K562 (cell line): ENCODE data around the gene LTBP1. TPM values are rescaled to one million over a fixed set of nuclear protein-coding genes. Genes with fewer than 3 reads are reported as not detected.

ENCODE experiments used
- ATAC-seq: fragments of 200-7000 bp; cut with Tn5 transposase; 3 replicates; pipeline ENCODE4 v1.9.1; 2020; ENCODE audit warnings: moderate library complexity
- BruUV-seq: library from RNA; stranded (reverse); fragments of 400-500 nt; replicated peaks from 2 replicates; lab custom pipeline; 2021; lab: Mats Ljungman, UMichigan
- CTCF ChIA-PET: fragments of 300-600 bp; formaldehyde crosslinking; extraction: SDS; loops from one replicate; lab custom pipeline; 2021; ENCODE audit warnings: low intra/inter-chr PET ratio; lab: Yijun Ruan, JAX
- POLR2A ChIA-PET: fragments of 300-600, 350-650 bp; sonication (Branson Sonifier 250); formaldehyde crosslinking; extraction: SDS; loops from one replicate; lab custom pipeline; 2021; ENCODE audit warnings: antibody characterized with exemption, inconsistent platforms; lab: Yijun Ruan, JAX
- DNase-seq, 4 experiments: peaks; one replicate each; pipeline versions ENCODE4 v3.0.0 to v3.0.0-alpha.2; 2011 to 2018; ENCODE audit warnings: low spot score in 3 of 4, mixed read lengths in 3 of 4; ENCODE audit errors: extremely low read depth in 1 of 4
- FAIRE-seq: peaks from 2 replicates; lab custom pipeline; 2011; peaks lifted over from hg19 to GRCh38; lab: Jason Lieb, UNC
- H2AFZ ChIP-seq: 2 replicates; pipeline ENCODE4 v1.6.0; 2011; ENCODE audit warnings: low read depth, low read length, control low read depth, inconsistent platforms
- H3K27ac ChIP-seq: fragments of 200-600 bp; 3 replicates; pipeline ENCODE4 v1.8.0; 2011; ENCODE audit warnings: low read depth, mild to moderate bottlenecking, control low read depth, inconsistent platforms, low read length, moderate library complexity, mixed read lengths; ENCODE audit errors: extremely low read depth
- H3K27me3 ChIP-seq, 2 experiments: fragments of 300-600 bp in 1 of 2; 2 replicates in 1 of 2; 3 replicates in 1 of 2; pipeline versions ENCODE4 v1.6.0 to v1.8.0; 2011; ENCODE audit warnings: inconsistent platforms in 2 of 2, low read length in 2 of 2, mild to moderate bottlenecking in 1 of 2, mixed read lengths in 1 of 2, moderate library complexity in 1 of 2; ENCODE audit not compliant: control insufficient read depth in 2 of 2, insufficient read depth in 2 of 2
- H3K36me3 ChIP-seq: fragments of 300-600 bp; 3 replicates; pipeline ENCODE4 v1.8.0; 2011; ENCODE audit warnings: mild to moderate bottlenecking, low read length, inconsistent platforms; ENCODE audit not compliant: control insufficient read depth, insufficient read depth
- H3K4me1 ChIP-seq, 2 experiments: fragments of 200-600 bp in 1 of 2; replicated peaks in 1 of 2; 2 replicates in 1 of 2; 3 replicates in 1 of 2; pipeline versions ENCODE4 v1.5.1 to v1.8.0; 2011; ENCODE audit warnings: inconsistent platforms in 2 of 2, low read length in 2 of 2, mild to moderate bottlenecking in 1 of 2, mixed read lengths in 1 of 2, moderate library complexity in 1 of 2; ENCODE audit not compliant: control insufficient read depth in 2 of 2, insufficient read depth in 2 of 2
- H3K4me2 ChIP-seq: 2 replicates; pipeline ENCODE4 v1.6.1; 2011; ENCODE audit warnings: low read length, control low read depth, inconsistent platforms, mixed read lengths; ENCODE audit not compliant: insufficient read depth
- H3K4me3 ChIP-seq: fragments of 200-600 bp; sonication (generic), shearing (Covaris generic); 2 replicates; pipeline ENCODE4 v1.5.1; 2016; ENCODE audit warnings: control low read depth, inconsistent platforms
- H3K79me2 ChIP-seq: fragments of 200-600 bp; 3 replicates; pipeline ENCODE4 v1.8.0; 2011; ENCODE audit warnings: low read length, inconsistent platforms; ENCODE audit not compliant: control insufficient read depth, insufficient read depth
- H3K9ac ChIP-seq, 2 experiments: 2 replicates each; pipeline versions ENCODE4 v1.6.0 to v1.6.1; 2011; ENCODE audit warnings: low read depth in 2 of 2, low read length in 2 of 2, control low read depth in 1 of 2, inconsistent platforms in 1 of 2, mild to moderate bottlenecking in 1 of 2, mixed read lengths in 1 of 2; ENCODE audit not compliant: insufficient read depth in 1 of 2
- H3K9me1 ChIP-seq: one replicate; pipeline ENCODE4 v1.6.0; 2011; ENCODE audit warnings: inconsistent platforms, mild to moderate bottlenecking, low read length, moderate library complexity; ENCODE audit not compliant: control insufficient read depth, insufficient read depth
- H3K9me3 ChIP-seq: replicated peaks from 2 replicates; pipeline ENCODE4 v1.5.1; 2011; ENCODE audit warnings: low read depth, low read length, inconsistent platforms; ENCODE audit not compliant: control insufficient read depth, insufficient read depth
- H4K20me1 ChIP-seq: replicated peaks from 2 replicates; pipeline ENCODE4 v1.6.1; 2011; ENCODE audit warnings: low read length, inconsistent platforms, mixed read lengths; ENCODE audit not compliant: control insufficient read depth, insufficient read depth
- CEBPG ChIP-seq, 3 experiments: fragments of 200-800 bp in 1 of 3; sonication (Bioruptor generic) in 1 of 3; sonication (generic) in 1 of 3; formaldehyde crosslinking in 1 of 3; IDR thresholded peaks in 2 of 3; conservative IDR thresholded peaks in 1 of 3; 2 replicates each; pipeline versions ENCODE4 v1.6.1 to v1.8.0; 2016 to 2022; ENCODE audit warnings: missing compliant biosample characterization in 2 of 3, missing genetic modification characterization in 2 of 3, mild to moderate bottlenecking in 1 of 3, missing genetic modification reagents in 1 of 3
- PTRF ChIP-seq: fragments of 450-650 bp; IDR thresholded peaks from 2 replicates; pipeline ENCODE4 v1.6.1; 2016; ENCODE audit warnings: mild to moderate bottlenecking, missing genetic modification characterization, missing compliant biosample characterization
- TCFL5 ChIP-seq: fragments of 250-450 bp; sonication (Bioruptor Pico); conservative IDR thresholded peaks from 2 replicates; pipeline ENCODE4 v1.6.1; 2021; ENCODE audit warnings: mild to moderate bottlenecking, moderate library complexity, matching md5 sums
- WHSC1 ChIP-seq: IDR thresholded peaks from one replicate; pipeline ENCODE4 v1.6.1; 2012; ENCODE audit warnings: low read length, control low read depth, inconsistent platforms
- XRCC4 ChIP-seq: IDR thresholded peaks from one replicate; pipeline ENCODE4 v1.6.1; 2011; ENCODE audit not compliant: insufficient read depth, insufficient read length; ENCODE audit errors: extremely low read depth
- ZKSCAN8 ChIP-seq: fragments of 200-800 bp; sonication (Bioruptor generic); IDR thresholded peaks from 2 replicates; pipeline ENCODE4 v1.6.1; 2016; ENCODE audit warnings: missing genetic modification characterization, missing compliant biosample characterization
- ZNF124 ChIP-seq: sonication (generic); formaldehyde crosslinking; IDR thresholded peaks from 2 replicates; pipeline ENCODE4 v1.8.1; 2022; ENCODE audit warnings: missing genetic modification reagents
- ZNF140 ChIP-seq: fragments of 250-450 bp; sonication (Bioruptor Pico); IDR thresholded peaks from 2 replicates; pipeline ENCODE4 v1.8.0; 2021; ENCODE audit warnings: moderate library complexity, mild to moderate bottlenecking, inconsistent platforms
- WGBS: fragments of 100-300 bp; shearing (Covaris generic); methylation state at CpG from one replicate; pipeline ENCODE4 v1.1.6; 2016; ENCODE audit warnings: low coverage, mixed read lengths; ENCODE audit not compliant: insufficient coverage; ENCODE audit errors: missing lambda C conversion rate; 5-methylcytosine and 5-hydroxymethylcytosine counted together
- in situ Hi-C: fragments of 300-500 bp; cut with MboI; formaldehyde crosslinking; loops from 4 replicates; pipeline ENCODE4 v1.15.0; 2018; ENCODE audit warnings: inconsistent platforms, mixed read lengths
- intact Hi-C: fragments of 100-400 bp; cut with micrococcal nuclease; formaldehyde crosslinking; loops from 2 replicates; pipeline ENCODE4 v1.14.2; 2022
- polyA plus RNA-seq, 8 experiments: library from polyadenylated mRNA; depleted of rRNA in 4 of 8; stranded (reverse) in 5 of 8; unstranded in 3 of 8; fragments of >200 nt; fragmentation: Nextera tagmentation in 2 of 8; fragmentation: Illumina TruSeq in 1 of 8; extraction: Ambion mirVana in 2 of 8; extraction: Trizol in 1 of 8; gene quantifications; 2 replicates each; pipeline versions ENCODE4 v1.2.1 to v1.2.3, GENCODE V29; 2011 to 2014; ENCODE audit warnings: inconsistent platforms in 1 of 8, missing spikeins in 1 of 8
- total RNA-seq, 7 experiments: library from RNA; depleted of rRNA in 6 of 7; stranded (reverse); fragments of >200 nt in 6 of 7; fragmentation: Illumina TruSeq in 2 of 7; extraction: Trizol in 2 of 7; gene quantifications; 2 replicates each; pipeline versions ENCODE4 v1.2.1 to v1.2.3, GENCODE V29; 2011 to 2021; ENCODE audit warnings: low replicate concordance in 1 of 7
- TF ChIP-seq, protein P1 (sequence below): fragments of 450-650 bp; IDR thresholded peaks from 2 replicates; pipeline ENCODE4 v1.6.1; 2016; ENCODE audit warnings: missing biosample characterization, missing genetic modification characterization
- TF ChIP-seq, protein P2 (sequence below): fragments of 450-650 bp; formaldehyde crosslinking; IDR thresholded peaks from 2 replicates; pipeline ENCODE4 v1.4.0; 2020; ENCODE audit warnings: mild to moderate bottlenecking, mixed read lengths
- TF ChIP-seq, protein P3 (sequence below): IDR thresholded peaks from 3 replicates; pipeline ENCODE4 v1.6.1; 2011; ENCODE audit warnings: borderline replicate concordance, mild to moderate bottlenecking; ENCODE audit not compliant: insufficient read length, insufficient read depth

LTBP1 gene
- total and polyA plus RNA-seq, 9 of the 15 experiments (the other 6 are each of a cell fraction or from before 2014, with no cell fraction given) = 3.6 to 16.4 (median 8.5) TPM

DNA sequence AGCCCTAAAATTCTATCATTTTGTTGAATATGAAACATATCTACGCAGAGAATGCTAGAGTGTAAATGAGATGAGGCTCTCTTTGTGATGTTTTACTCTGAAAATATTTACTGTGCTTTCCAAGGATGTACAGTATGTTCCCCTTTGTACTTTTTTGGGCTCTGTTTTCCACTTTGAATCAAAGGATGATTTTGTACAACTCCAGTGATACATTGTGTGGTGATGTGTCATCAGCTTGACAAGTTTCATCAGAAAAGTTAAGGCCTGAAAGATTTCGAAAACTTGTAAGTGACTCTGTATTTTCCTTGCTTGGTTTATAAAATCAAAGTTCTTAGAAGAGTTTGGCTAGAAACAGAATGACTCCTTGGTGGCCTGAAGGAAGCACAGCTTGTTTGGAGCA lies 206.3 kb downstream of the LTBP1 start:
- no peak for FAIRE-seq

DNA sequence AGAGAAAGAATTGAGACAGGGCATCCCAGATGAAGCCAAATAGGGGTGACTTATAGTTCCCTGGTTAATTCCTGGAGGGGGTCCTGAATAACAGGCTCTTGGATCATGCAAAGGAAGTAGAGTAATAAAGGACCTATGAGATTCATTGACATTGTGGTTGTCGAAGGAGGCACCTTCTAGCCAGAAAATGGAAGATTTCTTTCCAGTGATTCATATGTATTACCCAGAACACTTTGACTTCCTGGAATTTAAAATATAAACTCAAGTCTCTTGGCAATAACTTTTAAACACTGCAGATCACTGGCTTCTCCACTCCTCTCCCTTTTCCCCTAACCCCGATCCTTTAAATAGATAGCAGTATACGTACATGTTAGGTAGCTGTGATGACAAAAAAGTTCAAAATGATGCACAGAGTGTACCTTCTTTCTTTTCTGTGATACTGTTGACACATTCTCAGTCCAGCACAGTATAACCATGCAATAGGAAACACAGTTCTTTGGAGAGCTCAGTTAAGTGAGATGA lies 211.8 kb downstream of the LTBP1 start:
- Histone ChIP-seq H3K36me3 (no peaks in the 10 kb centered on the region; the same call in 2 of the 3 replicates), H3K4me2 (no peak overlapping the region), H3K4me1 (no peaks in the 10 kb centered on the region), H3K27me3 (no peaks in the 10 kb centered on the region), H3K79me2 (no peaks in the 10 kb centered on the region), H3K9me3 (no peaks in the 10 kb centered on the region), H3K27ac (no peak overlapping the region), H2AFZ (no peak overlapping the region), H3K9me1 (peaks cover 2% of the 10 kb centered on the region), H4K20me1 (no peaks in the 10 kb centered on the region), H3K4me3 (no peak overlapping the region), H3K9ac (no peak overlapping the region)
- POLR2A ChIA-PET = no interaction called here
- ATAC-seq = no peak
- no TSS peak for BruUV-seq
- in situ Hi-C loops (no loop called here), intact Hi-C loops (no loop called here)
- WGBS = 35% methylated on average over 3 of the region's 3 CpGs
- FAIRE-seq = no peak
- no peak for DNase-seq
- CTCF ChIA-PET = no interaction called here
- no peak for TF ChIP-seq XRCC4
- TF ChIP-seq ZNF124 = no peak
- TF ChIP-seq WHSC1 = no peak
- TF ChIP-seq ZKSCAN8 = no peak
- TF ChIP-seq, protein P1, sequence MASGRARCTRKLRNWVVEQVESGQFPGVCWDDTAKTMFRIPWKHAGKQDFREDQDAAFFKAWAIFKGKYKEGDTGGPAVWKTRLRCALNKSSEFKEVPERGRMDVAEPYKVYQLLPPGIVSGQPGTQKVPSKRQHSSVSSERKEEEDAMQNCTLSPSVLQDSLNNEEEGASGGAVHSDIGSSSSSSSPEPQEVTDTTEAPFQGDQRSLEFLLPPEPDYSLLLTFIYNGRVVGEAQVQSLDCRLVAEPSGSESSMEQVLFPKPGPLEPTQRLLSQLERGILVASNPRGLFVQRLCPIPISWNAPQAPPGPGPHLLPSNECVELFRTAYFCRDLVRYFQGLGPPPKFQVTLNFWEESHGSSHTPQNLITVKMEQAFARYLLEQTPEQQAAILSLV (tag) = no peak
- TF ChIP-seq ZNF140 = no peak
- TF ChIP-seq, protein P2, sequence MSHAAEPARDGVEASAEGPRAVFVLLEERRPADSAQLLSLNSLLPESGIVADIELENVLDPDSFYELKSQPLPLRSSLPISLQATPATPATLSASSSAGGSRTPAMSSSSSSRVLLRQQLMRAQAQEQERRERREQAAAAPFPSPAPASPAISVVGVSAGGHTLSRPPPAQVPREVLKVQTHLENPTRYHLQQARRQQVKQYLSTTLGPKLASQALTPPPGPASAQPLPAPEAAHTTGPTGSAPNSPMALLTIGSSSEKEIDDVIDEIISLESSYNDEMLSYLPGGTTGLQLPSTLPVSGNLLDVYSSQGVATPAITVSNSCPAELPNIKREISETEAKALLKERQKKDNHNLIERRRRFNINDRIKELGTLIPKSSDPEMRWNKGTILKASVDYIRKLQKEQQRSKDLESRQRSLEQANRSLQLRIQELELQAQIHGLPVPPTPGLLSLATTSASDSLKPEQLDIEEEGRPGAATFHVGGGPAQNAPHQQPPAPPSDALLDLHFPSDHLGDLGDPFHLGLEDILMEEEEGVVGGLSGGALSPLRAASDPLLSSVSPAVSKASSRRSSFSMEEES (CRISPR knock-in tag) = no peak
- TF ChIP-seq PTRF = no peak
- TF ChIP-seq TCFL5 = no peak

More for the DNA sequence above, 206.3 kb downstream of the LTBP1 start:
- TF ChIP-seq CEBPG (CRISPR knock-in tag; IDR thresholded peaks at IDR 0.05) (no peak), CEBPG (tag; conservative IDR thresholded peaks at IDR 0.05 in 1 of 2, IDR thresholded peaks at IDR 0.05 in 1 of 2) (peak in 1 of 2 experiments; percentile 45; a peak in 1 of 4 replicates)
- TF ChIP-seq, protein P3, sequence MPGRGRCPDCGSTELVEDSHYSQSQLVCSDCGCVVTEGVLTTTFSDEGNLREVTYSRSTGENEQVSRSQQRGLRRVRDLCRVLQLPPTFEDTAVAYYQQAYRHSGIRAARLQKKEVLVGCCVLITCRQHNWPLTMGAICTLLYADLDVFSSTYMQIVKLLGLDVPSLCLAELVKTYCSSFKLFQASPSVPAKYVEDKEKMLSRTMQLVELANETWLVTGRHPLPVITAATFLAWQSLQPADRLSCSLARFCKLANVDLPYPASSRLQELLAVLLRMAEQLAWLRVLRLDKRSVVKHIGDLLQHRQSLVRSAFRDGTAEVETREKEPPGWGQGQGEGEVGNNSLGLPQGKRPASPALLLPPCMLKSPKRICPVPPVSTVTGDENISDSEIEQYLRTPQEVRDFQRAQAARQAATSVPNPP = no peak
- TF ChIP-seq, all 486 proteins: peak for 1
- 28% methylated on average over 2 of the region's 2 CpGs for WGBS
- Histone ChIP-seq H3K4me3 (no peak overlapping the region), H3K9me1 (no peaks in the 10 kb centered on the region), H3K4me1 (no peaks in the 10 kb centered on the region), H3K27me3 (no peaks in the 10 kb centered on the region), H3K79me2 (no peaks in the 10 kb centered on the region), H3K9ac (no peak overlapping the region), H3K9me3 (no peaks in the 10 kb centered on the region), H3K27ac (no peak overlapping the region), H3K4me2 (no peak overlapping the region), H4K20me1 (no peaks in the 10 kb centered on the region), H3K36me3 (no peaks in the 10 kb centered on the region), H2AFZ (no peak overlapping the region)
- intact Hi-C loops (no loop called here), in situ Hi-C loops (no loop called here)
- DNase-seq (no peak), ATAC-seq (no peak)
- BruUV-seq = no TSS peak
- CTCF ChIA-PET = no interaction called here
- POLR2A ChIA-PET = no interaction called here
